ENCODE measurements around the gene MALAT1.

Gene MALAT1

GRCh38 chr11:65501186-65501471 lies 2.3 kb downstream of the MALAT1 start:
- H3K36me3 ChIP-seq (ENCODE audit: insufficient read depth, low read length): peaks cover 71% of the 10 kb centered on the region

GRCh38 chr11:65501472-65502273 lies 2.8 kb downstream of the MALAT1 start:
- H3K36me3 ChIP-seq (ENCODE audit: insufficient read depth, low read length): peaks cover 76% of the 10 kb centered on the region
- TF ChIP-seq EZH2 (IDR thresholded peaks at IDR 0.05; ENCODE audit: borderline replicate concordance, low read length): no peak
- TF ChIP-seq, protein P1, sequence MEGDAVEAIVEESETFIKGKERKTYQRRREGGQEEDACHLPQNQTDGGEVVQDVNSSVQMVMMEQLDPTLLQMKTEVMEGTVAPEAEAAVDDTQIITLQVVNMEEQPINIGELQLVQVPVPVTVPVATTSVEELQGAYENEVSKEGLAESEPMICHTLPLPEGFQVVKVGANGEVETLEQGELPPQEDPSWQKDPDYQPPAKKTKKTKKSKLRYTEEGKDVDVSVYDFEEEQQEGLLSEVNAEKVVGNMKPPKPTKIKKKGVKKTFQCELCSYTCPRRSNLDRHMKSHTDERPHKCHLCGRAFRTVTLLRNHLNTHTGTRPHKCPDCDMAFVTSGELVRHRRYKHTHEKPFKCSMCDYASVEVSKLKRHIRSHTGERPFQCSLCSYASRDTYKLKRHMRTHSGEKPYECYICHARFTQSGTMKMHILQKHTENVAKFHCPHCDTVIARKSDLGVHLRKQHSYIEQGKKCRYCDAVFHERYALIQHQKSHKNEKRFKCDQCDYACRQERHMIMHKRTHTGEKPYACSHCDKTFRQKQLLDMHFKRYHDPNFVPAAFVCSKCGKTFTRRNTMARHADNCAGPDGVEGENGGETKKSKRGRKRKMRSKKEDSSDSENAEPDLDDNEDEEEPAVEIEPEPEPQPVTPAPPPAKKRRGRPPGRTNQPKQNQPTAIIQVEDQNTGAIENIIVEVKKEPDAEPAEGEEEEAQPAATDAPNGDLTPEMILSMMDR (IDR thresholded peaks at IDR 0.05; ENCODE audit: low read length): no peak

More at GRCh38 chr11:65501186-65501471, 2.3 kb downstream of the MALAT1 start:
- Histone ChIP-seq H3K9ac (ENCODE audit: low read length) (peak overlapping the region; percentile 99), H3K4me2 (ENCODE audit: low read length) (peak overlapping the region; percentile 95), H3K4me1 (ENCODE audit: insufficient read depth, low read length, severe bottlenecking) (peaks cover 60% of the 10 kb centered on the region), H3F3A (ENCODE audit: insufficient read depth, low read length) (peaks cover 70% of the 10 kb centered on the region), H3K9me3 (ENCODE audit: low read length) (no peaks in the 10 kb centered on the region), H3K9me2 (ENCODE audit: low read depth, low read length) (no peaks in the 10 kb centered on the region), H3K79me2 (ENCODE audit: insufficient read depth, low read length) (peaks cover 62% of the 10 kb centered on the region), H3K27ac (ENCODE audit: low read depth, low read length, poor library complexity, severe bottlenecking) (peak overlapping the region; percentile 99), H2AFZ (ENCODE audit: low read length) (no peak overlapping the region), H3K27me3 (ENCODE audit: insufficient read depth, low read length) (no peaks in the 10 kb centered on the region), H4K20me1 (ENCODE audit: insufficient read depth, low read length) (no peaks in the 10 kb centered on the region), H3K4me3 (ENCODE audit: low read depth, low read length, poor library complexity, severe bottlenecking) (peak overlapping the region; percentile 77)
- TF ChIP-seq EZH2 (IDR thresholded peaks at IDR 0.05; ENCODE audit: borderline replicate concordance, low read length): no peak
- TF ChIP-seq, protein P1 (IDR thresholded peaks at IDR 0.05; ENCODE audit: low read length): no peak

DNA sequence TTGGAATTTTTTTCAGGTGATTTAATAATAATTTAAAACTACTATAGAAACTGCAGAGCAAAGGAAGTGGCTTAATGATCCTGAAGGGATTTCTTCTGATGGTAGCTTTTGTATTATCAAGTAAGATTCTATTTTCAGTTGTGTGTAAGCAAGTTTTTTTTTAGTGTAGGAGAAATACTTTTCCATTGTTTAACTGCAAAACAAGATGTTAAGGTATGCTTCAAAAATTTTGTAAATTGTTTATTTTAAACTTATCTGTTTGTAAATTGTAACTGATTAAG lies 3.4 kb downstream of the MALAT1 start:
- H3K79me2 ChIP-seq (ENCODE audit: insufficient read depth, low read length): peaks cover 62% of the 10 kb centered on the region
- H3K36me3 ChIP-seq (ENCODE audit: insufficient read depth, low read length): peaks cover 76% of the 10 kb centered on the region

More at GRCh38 chr11:65501472-65502273, 2.8 kb downstream of the MALAT1 start:
- Histone ChIP-seq H3K79me2 (ENCODE audit: insufficient read depth, low read length) (peaks cover 62% of the 10 kb centered on the region), H3K27me3 (ENCODE audit: insufficient read depth, low read length) (no peaks in the 10 kb centered on the region), H3K9ac (ENCODE audit: low read length) (peak overlapping the region; percentile 99), H3K4me2 (ENCODE audit: low read length) (peak overlapping the region; percentile 95), H2AFZ (ENCODE audit: low read length) (no peak overlapping the region), H4K20me1 (ENCODE audit: insufficient read depth, low read length) (no peaks in the 10 kb centered on the region), H3K9me2 (ENCODE audit: low read depth, low read length) (no peaks in the 10 kb centered on the region), H3K4me1 (ENCODE audit: insufficient read depth, low read length, severe bottlenecking) (peaks cover 60% of the 10 kb centered on the region), H3K27ac (ENCODE audit: low read depth, low read length, poor library complexity, severe bottlenecking) (peak overlapping the region; percentile 99), H3K4me3 (ENCODE audit: low read depth, low read length, poor library complexity, severe bottlenecking) (peak overlapping the region; percentile 77), H3F3A (ENCODE audit: insufficient read depth, low read length) (peaks cover 76% of the 10 kb centered on the region), H3K9me3 (ENCODE audit: low read length) (no peaks in the 10 kb centered on the region)

More for the DNA sequence above, 3.4 kb downstream of the MALAT1 start:
- Histone ChIP-seq H3F3A (ENCODE audit: insufficient read depth, low read length) (peaks cover 79% of the 10 kb centered on the region), H3K9ac (ENCODE audit: low read length) (peak overlapping the region; percentile 99), H3K9me3 (ENCODE audit: low read length) (no peaks in the 10 kb centered on the region), H3K4me3 (ENCODE audit: low read depth, low read length, poor library complexity, severe bottlenecking) (peak overlapping the region; percentile 77), H3K27me3 (ENCODE audit: insufficient read depth, low read length) (no peaks in the 10 kb centered on the region), H3K4me1 (ENCODE audit: insufficient read depth, low read length, severe bottlenecking) (peaks cover 60% of the 10 kb centered on the region), H3K27ac (ENCODE audit: low read depth, low read length, poor library complexity, severe bottlenecking) (peak overlapping the region; percentile 5), H3K9me2 (ENCODE audit: low read depth, low read length) (no peaks in the 10 kb centered on the region), H2AFZ (ENCODE audit: low read length) (no peak overlapping the region), H3K4me2 (ENCODE audit: low read length) (peak overlapping the region; percentile 95), H4K20me1 (ENCODE audit: insufficient read depth, low read length) (no peaks in the 10 kb centered on the region)
- TF ChIP-seq, protein P1 (IDR thresholded peaks at IDR 0.05; ENCODE audit: low read length): no peak
- TF ChIP-seq EZH2 (IDR thresholded peaks at IDR 0.05; ENCODE audit: borderline replicate concordance, low read length): no peak
